ENCODE measurements around the gene DPP6. TPM values are rescaled to one million over a fixed set of nuclear protein-coding genes. Genes with fewer than 3 reads are reported as not detected.

The DPP6 gene
- total RNA-seq, 1 donor from 2014 or later, result 1.4 TPM

- Mint-ChIP-seq H3K4me1 (ENCODE audit: unreplicated experiment) (no peaks in the 10 kb centered on the region), H3K36me3 (ENCODE audit: low read depth, unreplicated experiment) (no peaks in the 10 kb centered on the region), H3K27ac (ENCODE audit: unreplicated experiment) (no peak overlapping the region), H3K27me3 (ENCODE audit: unreplicated experiment) (no peaks in the 10 kb centered on the region), H3K9me3 (ENCODE audit: unreplicated experiment) (no peaks in the 10 kb centered on the region), H3K4me3 (ENCODE audit: unreplicated experiment) (no peak overlapping the region)
- peak; percentile 67 for DNase-seq (ENCODE audit: low spot score)
- no peak for TF ChIP-seq CTCF (IDR thresholded peaks at IDR 0.05; ENCODE audit: unreplicated experiment)
These were observed 357.6 kb downstream of the DPP6 start for GRCh38 chr7:154409703-154410311.

- Mint-ChIP-seq H3K4me3 (ENCODE audit: unreplicated experiment) (no peak overlapping the region), H3K36me3 (ENCODE audit: low read depth, unreplicated experiment) (no peaks in the 10 kb centered on the region), H3K27ac (ENCODE audit: unreplicated experiment) (no peak overlapping the region), H3K4me1 (ENCODE audit: unreplicated experiment) (no peaks in the 10 kb centered on the region), H3K9me3 (ENCODE audit: unreplicated experiment) (no peaks in the 10 kb centered on the region), H3K27me3 (ENCODE audit: unreplicated experiment) (no peaks in the 10 kb centered on the region)
- no peak for DNase-seq (ENCODE audit: low spot score)
- TF ChIP-seq CTCF (IDR thresholded peaks at IDR 0.05; ENCODE audit: unreplicated experiment), result no peak
These were observed 359.9 kb downstream of the DPP6 start for GRCh38 chr7:154412105-154412504.

GRCh38 chr7:154415709-154416399, 363.7 kb downstream of the DPP6 start:
- Mint-ChIP-seq H3K4me1 (ENCODE audit: unreplicated experiment) (no peaks in the 10 kb centered on the region), H3K27ac (ENCODE audit: unreplicated experiment) (no peak overlapping the region), H3K36me3 (ENCODE audit: low read depth, unreplicated experiment) (no peaks in the 10 kb centered on the region), H3K4me3 (ENCODE audit: unreplicated experiment) (no peak overlapping the region), H3K27me3 (ENCODE audit: unreplicated experiment) (no peaks in the 10 kb centered on the region), H3K9me3 (ENCODE audit: unreplicated experiment) (no peaks in the 10 kb centered on the region)
- no peak for TF ChIP-seq CTCF (IDR thresholded peaks at IDR 0.05; ENCODE audit: unreplicated experiment)
- DNase-seq (ENCODE audit: low spot score), result no peak

- no peak for DNase-seq (ENCODE audit: low spot score)
- H3K4me3 Mint-ChIP-seq (ENCODE audit: unreplicated experiment), result no peak overlapping the region
- no peak for TF ChIP-seq CTCF (IDR thresholded peaks at IDR 0.05; ENCODE audit: unreplicated experiment)
- no peaks in the 10 kb centered on the region for H3K36me3 Mint-ChIP-seq (ENCODE audit: low read depth, unreplicated experiment)
- no peak overlapping the region for H3K27ac Mint-ChIP-seq (ENCODE audit: unreplicated experiment)
- no peaks in the 10 kb centered on the region for H3K27me3 Mint-ChIP-seq (ENCODE audit: unreplicated experiment)
- no peaks in the 10 kb centered on the region for H3K4me1 Mint-ChIP-seq (ENCODE audit: unreplicated experiment)
- H3K9me3 Mint-ChIP-seq (ENCODE audit: unreplicated experiment), result no peaks in the 10 kb centered on the region
These were observed 364.5 kb downstream of the DPP6 start for GRCh38 chr7:154416714-154417113.

- no peak for DNase-seq (ENCODE audit: low spot score)
- H3K9me3 Mint-ChIP-seq (ENCODE audit: unreplicated experiment), result no peaks in the 10 kb centered on the region
- H3K4me3 Mint-ChIP-seq (ENCODE audit: unreplicated experiment), result no peak overlapping the region
- no peaks in the 10 kb centered on the region for H3K4me1 Mint-ChIP-seq (ENCODE audit: unreplicated experiment)
- H3K27me3 Mint-ChIP-seq (ENCODE audit: unreplicated experiment), result no peaks in the 10 kb centered on the region
- H3K36me3 Mint-ChIP-seq (ENCODE audit: low read depth, unreplicated experiment), result no peaks in the 10 kb centered on the region
- TF ChIP-seq CTCF (IDR thresholded peaks at IDR 0.05; ENCODE audit: unreplicated experiment), result no peak
- no peak overlapping the region for H3K27ac Mint-ChIP-seq (ENCODE audit: unreplicated experiment)
These were observed 367.1 kb downstream of the DPP6 start for GRCh38 chr7:154419344-154419743.
